Left renal pelvis (tissue), 4 donors: ENCODE results near the gene OPRL1. TPM values are rescaled to one million over a fixed set of nuclear protein-coding genes. Genes with fewer than 3 reads are reported as not detected.
"Not testable (repeated sequence)": the region's sequence is repeated elsewhere in the genome, so short reads cannot be mapped to it uniquely, and the experiment has no call there.

ENCODE experiments used
- DNase-seq, 4 donors: peaks; one replicate each; pipeline ENCODE4 v3.0.0-alpha.2; 2013; ENCODE audit warnings: low read depth in 4 of 4, low spot score in 3 of 4
- polyA plus RNA-seq, 4 donors: library from polyadenylated mRNA; unstranded; fragments of 120-200 nt; gene quantifications; one replicate each; pipeline ENCODE4 v1.2.1, GENCODE V29; 2013; ENCODE audit not compliant: insufficient read length in 4 of 4

The OPRL1 gene
- polyA plus RNA-seq, 4 donors, result 0.64 to 1.5 (median 1.2) TPM

DNA sequence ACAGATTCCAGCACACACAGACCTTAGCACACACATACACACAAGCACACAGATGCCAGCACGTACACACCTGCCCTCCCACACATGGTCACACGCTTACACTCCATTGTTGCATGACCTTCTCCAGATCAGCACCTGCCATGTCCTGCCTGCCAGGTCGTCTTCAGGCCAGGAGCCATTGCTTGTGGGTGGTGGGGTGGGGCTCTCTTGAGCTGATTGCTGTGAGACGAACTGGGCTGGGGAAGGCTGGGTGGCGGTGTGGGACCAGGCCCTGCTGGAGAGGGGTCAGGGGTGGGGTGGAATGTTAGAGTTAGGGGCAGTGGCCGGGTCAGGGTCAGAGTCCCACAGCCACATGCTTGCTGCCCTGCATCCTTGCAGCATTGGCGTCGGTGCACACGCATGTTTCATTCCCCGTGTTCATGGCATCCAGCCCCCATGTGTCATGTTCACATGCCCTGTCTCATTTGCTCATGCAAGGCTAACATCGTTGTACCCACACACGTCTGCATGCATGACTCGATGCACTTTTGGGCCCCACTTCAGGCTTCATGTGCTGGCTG, 34.0 kb downstream of the OPRL1 start:
- no peak for DNase-seq

DNA sequence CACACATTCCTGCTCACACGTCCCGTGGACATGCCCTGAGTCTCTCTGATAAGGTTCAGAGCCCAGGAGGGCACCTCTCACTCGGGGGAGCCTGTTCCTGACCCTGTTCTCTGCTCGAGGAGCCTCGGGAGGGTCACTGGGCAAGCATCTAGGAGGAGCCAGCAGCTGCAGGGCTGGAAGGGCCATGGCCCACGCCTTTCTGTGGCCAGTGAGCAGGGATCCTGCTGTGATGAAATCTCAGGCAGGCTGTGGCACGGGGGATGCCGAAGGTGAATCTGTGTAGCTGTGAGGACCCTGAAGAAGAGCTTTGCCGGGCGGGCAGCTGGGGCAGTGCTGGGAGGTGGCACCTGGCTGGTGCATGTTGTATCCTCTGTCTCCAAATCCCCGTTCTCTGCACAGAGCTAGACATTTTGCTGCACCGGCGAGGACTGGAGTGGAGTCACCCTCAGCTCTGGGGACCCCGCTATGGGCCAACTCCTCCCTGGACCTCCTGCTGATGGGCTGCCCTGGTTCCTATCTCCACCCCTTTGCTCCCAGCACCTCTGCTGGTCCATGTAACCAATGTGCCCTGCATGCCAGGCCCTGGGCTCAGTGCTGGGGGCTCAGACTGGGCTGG, 34.6 kb downstream of the OPRL1 start:
- no peak for DNase-seq

DNA sequence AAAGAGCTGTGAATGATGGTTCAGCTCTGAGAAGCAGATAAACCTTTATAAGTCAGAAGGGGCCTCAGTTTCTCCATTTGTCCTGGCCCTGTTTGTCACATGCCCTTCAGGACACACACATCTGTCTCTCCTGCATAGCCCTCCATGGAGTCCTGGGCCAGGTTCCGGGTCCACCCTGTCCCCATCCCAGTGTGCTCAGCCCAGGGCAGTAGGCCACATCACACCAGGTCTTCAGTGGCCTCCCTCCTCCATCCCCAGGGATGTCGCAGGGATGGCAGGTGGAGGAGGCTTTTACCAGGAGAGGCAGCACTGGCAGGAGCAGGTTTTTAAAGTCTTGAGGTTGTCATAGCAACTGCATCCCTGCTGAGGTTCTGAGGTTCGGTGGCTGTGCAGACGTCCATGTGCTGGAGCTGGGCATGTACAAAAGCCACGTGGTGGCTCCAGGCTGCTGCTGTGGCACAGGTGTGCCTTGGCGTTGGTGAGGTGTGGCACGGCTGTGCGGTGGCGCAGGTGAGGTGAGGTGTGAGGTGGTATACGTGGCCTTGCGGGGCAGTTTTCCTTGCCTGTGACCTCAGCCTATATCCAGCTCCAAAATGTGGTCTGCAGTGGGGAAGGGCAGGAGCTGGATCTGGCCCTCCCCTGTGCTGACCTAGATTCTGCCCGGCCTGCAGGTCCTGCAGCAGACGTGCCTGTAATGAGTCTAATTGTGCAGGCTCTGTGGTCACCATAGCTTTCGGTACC, 35.5 kb downstream of the OPRL1 start:
- no peak for DNase-seq

DNA sequence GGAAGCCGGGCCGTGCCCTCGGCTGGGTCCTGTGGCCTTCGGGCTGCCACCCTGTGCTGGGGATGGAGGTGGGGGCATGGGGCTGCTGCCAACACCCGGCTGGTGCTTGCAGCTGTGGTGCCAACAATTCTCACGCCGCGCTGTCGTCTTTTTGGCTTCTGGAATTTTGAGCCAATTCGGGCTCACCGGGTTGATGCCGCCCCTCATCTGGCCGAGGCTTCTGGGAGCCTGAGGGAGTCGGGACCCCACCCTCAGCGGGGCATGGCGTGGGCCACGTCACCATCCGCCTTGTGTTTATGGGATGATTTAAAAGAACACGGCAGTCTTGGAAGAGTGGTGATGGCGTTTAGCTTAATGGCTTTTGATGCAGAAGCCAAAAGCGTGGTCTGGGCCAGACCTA, 36.1 kb downstream of the OPRL1 start:
- no peak for DNase-seq

DNA sequence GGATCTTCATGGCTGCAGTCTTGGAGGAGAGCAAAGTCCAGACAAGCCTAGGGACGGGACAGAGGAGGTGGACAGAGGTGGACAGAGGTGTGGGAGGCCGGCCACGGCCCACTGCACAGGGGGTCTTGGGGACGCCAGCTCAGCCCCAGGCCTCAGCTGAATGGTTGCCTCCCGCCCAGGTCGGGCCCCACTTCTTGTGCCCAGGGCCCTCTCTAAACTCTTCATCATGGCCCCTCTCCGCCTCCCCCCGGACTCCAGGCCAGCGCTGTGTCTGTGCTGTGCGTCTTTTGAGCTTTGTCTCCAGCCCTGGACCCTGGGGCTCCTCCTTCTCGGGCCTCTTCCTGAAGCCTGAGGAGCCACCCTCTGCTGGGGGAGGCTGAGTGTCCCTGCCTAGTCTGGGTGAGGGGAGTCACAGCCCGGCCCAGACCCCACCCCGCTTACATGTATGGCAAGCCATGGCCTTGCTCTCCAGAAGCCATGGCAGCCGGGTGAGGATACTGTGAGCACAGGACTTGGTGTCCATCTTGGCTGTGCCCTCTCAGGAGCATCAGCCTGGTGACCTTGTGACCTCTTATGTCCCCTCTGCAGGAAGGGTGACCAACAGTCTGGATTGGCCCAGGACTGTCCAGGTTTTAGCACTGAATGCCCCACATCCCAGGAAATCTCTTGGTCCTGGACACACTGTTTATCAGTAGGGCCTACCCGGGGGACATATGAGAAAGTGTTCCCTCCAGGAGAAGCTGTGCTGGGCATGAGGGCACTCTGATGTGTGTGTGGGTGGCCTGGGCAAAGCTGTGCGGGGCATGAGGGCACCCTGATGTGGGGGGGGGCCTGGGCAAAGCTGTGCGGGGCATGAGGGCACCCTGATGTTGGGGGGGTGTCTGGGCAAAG, 36.9 kb downstream of the OPRL1 start:
- DNase-seq, result no peak

DNA sequence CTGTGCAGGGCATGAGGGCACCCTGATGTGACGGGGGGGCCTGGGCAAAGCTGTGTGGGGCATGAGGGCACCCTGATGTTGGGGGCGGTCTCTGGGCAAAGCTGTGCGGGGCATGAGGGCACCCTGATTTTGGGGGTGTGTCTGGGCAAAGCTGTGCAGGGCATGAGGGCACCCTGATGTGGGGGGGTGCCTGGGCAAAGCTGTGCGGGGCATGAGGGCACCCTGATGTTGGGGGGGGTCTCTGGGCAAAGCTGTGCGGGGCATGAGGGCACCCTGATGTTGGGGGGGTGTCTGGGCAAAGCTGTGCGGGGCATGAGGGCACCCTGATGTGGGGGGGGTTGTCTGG, 37.5 kb downstream of the OPRL1 start:
- not testable (repeated sequence) for DNase-seq

DNA sequence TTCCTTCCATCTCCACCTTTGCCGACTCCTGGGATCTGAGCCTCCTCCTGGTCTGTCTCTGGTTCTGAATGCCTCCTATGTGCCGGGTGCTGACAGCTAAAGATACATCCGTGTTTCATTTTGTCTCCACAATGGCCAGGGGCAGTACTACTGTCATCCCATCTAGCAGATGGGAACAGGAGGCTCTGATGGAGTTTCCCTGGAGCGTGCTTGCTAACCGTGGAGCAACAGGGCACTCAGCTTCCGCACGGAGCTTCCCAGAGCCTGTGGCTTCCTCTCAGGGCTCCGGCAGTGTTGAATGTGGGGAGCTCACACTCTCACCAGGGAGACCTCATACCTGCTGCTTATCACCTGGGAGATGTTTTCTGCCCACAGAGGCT, 39.4 kb downstream of the OPRL1 start:
- DNase-seq, result no peak

DNA sequence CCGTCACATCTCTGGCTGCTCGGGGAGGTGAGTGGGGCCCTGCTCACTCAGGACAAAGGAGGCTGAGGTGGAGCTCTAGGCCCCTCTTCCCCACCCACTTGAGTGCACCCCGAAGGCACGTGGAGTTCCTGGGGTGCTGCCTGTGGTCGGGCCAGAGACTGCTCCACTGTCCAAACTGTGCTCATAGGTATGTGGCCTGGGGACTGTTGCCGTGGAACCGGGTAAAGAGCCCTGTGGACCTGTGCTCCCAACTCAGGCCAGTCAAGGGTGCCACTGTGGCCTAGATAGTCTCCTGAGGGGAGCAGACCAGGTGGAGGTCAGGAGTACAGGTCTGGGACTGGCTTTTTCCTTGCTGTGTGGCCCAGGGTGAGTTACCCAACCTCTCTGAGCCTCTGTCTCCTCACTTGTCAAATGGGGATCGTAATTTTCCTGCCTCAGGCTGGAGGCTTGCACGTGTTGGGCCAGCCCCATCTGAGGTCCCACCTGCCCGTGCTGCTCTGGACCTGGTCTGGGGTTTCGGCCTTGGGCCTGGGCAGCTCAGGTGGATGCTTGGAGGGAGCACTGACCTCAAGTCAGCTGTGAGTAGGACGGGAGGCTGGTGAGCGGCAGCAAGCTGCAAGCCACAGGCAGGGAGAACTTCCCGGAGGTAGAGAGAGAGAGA, 39.9 kb downstream of the OPRL1 start:
- no peak for DNase-seq

DNA sequence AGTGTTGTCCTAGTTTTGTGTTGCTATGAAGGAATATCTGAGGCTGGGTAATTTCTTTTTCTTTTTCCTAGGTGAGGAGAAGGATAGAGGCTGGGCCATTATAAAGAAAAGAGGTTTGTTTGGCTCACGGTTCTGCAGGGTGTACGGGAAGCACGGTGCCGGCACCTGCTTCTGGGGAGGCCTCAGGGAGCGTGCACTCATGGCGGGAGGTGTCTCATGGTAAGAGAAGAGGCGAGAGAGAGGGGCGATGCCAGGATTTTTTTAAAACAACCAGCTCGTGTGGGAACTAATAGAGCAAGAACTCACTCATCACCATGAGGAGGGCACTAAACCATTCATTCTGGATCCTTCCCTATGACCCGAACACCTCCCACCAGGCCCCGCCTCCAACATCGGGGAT, 41.7 kb downstream of the OPRL1 start:
- no peak for DNase-seq

DNA sequence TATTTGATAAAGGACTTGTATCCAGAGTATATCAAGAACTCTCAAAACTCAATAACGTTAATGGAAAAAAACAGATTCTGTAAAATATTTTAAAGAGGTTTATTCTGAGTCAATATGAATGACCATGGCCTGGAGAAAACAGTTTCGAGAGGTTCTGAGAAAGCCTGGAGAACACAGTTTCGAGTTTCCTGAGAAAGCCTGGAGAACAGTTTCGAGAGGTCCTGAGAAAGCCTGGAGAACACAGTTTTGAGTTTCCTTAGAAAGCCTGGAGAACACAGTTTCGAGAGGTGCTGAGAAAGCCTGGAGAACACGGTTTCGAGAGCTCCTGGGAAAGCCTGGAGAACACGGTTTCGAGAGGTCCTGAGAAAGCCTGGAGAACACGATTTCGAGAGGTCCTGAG, 43.0 kb downstream of the OPRL1 start:
- DNase-seq, result not testable (repeated sequence)

DNA sequence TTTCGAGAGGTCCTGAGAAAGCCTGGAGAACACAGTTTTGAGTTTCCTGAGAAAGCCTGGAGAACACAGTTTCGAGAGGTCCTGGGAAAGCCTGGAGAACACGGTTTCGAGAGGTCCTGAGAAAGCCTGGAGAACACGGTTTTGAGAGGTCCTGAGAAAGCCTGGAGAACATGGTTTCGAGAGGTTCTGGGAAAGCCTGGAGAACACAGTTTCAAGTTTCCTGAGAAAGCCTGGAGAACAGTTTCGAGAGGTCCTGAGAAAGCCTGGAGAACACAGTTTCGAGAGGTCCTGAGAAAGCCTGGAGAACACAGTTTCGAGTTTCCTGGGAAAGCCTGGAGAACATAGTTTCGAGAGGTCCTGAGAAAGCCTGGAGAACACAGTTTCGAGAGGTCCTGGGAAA, 43.6 kb downstream of the OPRL1 start:
- DNase-seq, result not testable (repeated sequence)

DNA sequence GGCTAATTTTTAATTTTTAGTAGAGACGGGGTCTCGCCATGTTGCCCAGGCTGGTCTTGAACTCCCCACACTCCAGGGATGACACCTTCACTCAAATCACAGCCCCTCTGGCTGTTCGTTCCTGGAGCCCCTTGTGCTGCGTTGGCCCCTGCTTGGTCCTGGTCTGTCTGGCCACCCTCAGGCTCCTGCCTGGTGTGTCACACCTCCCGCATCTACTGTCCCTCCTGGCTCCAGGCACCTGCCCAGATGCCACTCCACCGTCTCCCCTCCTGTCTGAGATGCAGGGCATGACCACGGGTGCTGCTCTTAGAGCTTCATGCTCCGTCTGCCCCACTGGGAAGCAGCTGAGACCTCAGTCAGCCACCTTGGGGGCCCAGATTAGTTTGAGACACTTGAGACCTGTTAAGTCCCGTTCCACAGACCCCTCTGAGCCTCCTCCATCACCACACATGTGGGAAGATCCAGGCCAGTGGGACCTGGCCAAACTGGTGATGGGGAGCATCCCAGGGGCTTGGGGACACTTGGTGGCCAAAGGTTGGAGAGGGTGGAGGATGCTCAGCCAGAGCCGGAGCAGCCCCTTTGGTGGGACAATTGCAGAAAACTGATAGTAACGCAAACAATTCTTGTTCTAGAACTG, 49.4 kb downstream of the OPRL1 start:
- no peak for DNase-seq

DNA sequence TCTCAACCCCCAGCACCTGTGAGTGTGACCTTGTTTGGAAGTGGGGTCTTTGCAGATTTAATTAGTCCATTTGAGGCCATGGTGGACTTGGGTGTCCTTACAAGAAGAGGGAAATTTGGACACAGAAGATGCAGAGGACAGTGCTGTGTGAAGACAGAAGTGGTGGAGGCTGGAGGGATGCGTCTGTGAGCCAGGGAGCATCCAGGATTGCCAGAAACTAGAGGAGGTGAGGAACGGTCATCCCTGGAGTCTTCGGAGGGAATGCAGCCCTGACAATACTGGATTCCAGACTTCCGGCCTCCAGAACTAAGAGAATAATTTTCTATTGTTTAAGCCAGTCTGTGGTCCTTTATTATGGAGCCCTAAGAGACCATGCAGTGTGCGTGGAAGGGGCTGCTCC, 50.4 kb downstream of the OPRL1 start:
- DNase-seq, result no peak

DNA sequence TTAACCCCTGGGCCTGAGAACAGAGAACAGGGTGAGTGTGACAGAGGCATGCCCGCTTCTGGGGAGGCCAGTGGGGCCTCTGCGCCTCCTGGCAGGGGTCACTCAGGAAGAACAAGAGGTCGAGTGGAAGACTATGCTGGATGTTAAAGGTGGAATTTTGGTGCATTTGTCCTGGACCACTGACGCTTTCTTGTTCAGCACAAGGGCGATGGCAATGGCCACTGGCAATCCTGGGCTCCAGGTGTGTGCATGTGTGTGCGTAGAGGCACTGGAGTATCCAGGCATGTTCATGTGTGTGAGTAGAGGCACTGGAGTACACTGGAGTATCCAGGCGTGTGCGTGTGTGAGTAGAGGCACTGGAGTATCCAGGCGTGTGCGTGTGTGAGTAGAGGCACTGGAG, 51.0 kb downstream of the OPRL1 start:
- DNase-seq, result no peak

DNA sequence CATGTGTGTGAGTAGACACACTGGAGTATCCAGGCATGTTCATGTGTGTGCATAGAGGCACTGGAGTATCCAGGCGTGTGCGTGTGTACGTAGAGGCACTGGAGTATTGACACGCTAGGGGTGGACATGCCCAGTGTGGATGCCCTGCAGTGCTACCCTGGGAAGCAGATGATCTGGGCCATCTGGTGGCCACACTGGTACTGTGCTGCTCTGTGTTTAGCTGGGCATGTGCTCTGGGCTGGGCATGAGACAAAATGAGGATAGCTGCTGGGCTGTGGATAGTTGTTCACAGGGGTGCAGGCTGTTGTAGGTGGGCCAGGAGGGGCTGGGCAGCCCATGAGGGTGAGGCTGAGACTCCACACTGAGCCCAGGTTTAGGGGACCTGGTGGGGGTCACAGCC, 51.5 kb downstream of the OPRL1 start:
- DNase-seq, result no peak

DNA sequence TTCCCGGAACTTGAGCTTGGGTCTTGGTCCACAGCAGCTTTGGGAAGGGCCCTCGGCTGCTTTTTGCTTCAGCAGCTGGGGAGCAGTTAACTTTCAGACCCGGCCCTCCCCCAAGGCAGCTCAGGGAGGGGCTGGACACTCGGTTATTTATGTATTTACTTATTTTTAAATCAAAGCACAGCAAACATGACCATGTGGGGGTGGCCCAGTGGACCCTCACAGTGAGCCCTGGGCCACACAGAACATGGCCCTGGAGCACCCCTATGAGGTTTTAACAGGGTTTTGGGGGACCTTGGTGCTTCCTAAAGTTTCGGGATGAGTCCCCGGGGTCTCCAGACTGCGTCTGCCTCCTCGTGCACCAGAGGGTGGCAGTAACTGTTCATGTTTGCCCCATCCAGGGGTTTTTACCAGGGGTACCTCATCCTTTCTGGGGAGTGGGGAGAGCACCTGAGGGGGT, 54.1 kb downstream of the OPRL1 start:
- DNase-seq, result no peak

DNA sequence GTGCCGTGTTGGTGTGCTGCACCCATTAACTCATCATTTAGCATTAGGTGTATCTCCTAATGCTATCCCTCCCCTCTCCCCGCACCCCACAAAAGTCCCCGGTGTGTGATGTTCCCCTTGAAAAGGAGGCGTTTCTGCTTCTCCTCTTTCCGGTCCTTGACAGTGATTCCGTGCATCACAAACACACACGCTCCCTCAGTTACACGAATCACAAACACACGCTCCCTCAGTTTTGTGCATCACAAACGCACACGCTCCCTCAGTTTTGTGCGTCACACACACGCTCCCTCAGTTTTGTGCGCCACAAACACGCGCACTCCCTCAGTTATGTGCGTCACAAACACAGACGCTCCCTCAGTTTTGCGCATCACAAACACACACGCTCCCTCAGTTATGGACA, 54.9 kb downstream of the OPRL1 start:
- DNase-seq, result not testable (repeated sequence)

DNA sequence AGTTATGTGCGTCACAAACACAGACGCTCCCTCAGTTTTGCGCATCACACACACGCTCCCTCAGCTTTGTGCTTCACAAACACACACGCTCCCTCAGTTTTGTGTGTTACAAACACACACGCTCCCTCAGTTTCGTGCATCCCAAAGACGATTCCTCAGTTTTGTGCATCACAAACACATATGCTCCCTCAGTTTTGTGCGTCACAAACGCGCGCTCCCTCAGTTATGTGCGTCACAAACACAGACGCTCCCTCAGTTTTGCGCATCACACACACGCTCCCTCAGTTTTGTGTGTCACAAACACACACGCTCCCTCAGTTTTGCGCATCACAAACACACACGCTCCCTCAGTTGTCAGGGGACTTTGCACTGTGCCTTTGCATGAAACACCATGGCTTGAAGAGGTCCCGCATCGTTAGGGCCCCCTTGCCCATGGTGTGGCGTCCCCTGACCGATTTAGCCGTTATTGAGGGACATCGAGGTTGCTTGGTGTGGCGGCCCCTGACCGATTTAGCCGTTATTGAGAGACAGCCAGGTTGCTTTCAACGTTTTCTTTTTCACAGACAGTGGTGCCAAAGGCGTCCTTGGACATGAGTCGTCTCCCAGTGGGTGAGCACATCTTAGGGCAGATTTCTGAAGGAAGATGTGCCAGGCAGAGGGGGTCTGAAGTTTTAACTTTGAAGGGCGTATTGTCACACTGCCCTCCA, 56.3 kb downstream of the OPRL1 start:
- DNase-seq, result no peak

DNA sequence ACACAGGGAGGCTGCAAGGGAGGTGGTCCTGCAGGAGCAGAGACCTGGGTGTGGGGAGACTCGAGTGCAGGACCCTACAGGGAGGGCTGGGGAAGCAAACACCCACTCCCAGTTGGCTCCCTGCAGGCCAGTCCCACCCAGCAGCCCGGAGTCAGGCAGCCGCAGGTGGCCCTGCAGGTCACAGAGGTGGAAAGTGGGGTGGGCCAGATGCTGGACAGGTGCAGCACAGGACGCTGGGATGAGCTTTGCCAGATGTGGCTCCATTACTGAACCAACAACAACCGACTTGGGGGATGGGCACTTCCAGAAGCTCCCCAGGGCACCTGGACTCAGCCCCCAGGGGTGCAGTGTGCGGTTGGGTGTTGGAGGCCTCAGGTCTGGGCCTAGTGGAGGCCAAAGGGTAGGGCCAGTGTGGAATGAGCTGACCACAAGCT, 57.7 kb downstream of the OPRL1 start:
- DNase-seq, result no peak
